ENCODE data around the gene NBEA. TPM values are rescaled to one million over a fixed set of nuclear protein-coding genes. Genes with fewer than 3 reads are reported as not detected.

Gene NBEA
- polyA plus RNA-seq, 1 experiment, result 1.3 TPM

GRCh38 chr13:35704331-35704730, 762.3 kb downstream of the NBEA start:
- H3K4me3 ChIP-seq (ENCODE audit: low read depth, low read length), result no peak overlapping the region
- no peaks in the 10 kb centered on the region for H3K9me3 ChIP-seq (ENCODE audit: control insufficient read depth, insufficient read depth, low read length)
- no peaks in the 10 kb centered on the region for H3K27me3 ChIP-seq (ENCODE audit: control insufficient read depth, insufficient read depth, low read length)
- H3K27ac ChIP-seq (ENCODE audit: low read depth, low read length), result no peak overlapping the region
- ChIA-PET POLR2A (no interaction called here), CTCF (interaction anchor here (1.1 kb wide), 1 partner anchor 73 kb away, joined by 6 read pairs; no protein-coding TSS in a partner anchor)
- no peak for TF ChIP-seq CTCF (IDR thresholded peaks at IDR 0.05; ENCODE audit: low read depth, low read length)
- DNase-seq (ENCODE audit: low read depth, low spot score), result no peak

- H3K27me3 ChIP-seq (ENCODE audit: control insufficient read depth, insufficient read depth, low read length), result peaks cover 2% of the 10 kb centered on the region
- H3K4me3 ChIP-seq (ENCODE audit: low read depth, low read length), result no peak overlapping the region
- no peak overlapping the region for H3K27ac ChIP-seq (ENCODE audit: low read depth, low read length)
- POLR2A ChIA-PET, result no interaction called here
- CTCF ChIA-PET, result interaction anchor here (1.3 kb wide), 1 partner anchor 14 kb away, joined by 3 read pairs; no protein-coding TSS in a partner anchor
- TF ChIP-seq CTCF (IDR thresholded peaks at IDR 0.05; ENCODE audit: low read depth, low read length), result no peak
- DNase-seq (ENCODE audit: low read depth, low spot score), result no peak
- H3K9me3 ChIP-seq (ENCODE audit: control insufficient read depth, insufficient read depth, low read length), result no peaks in the 10 kb centered on the region
Observed at GRCh38 chr13:35706281-35706680, 764.2 kb downstream of the NBEA start.

GRCh38 chr13:35706721-35707120, 764.7 kb downstream of the NBEA start:
- no peak for DNase-seq (ENCODE audit: low read depth, low spot score)
- POLR2A ChIA-PET, result no interaction called here
- CTCF ChIA-PET, result interaction anchor here (0.7 to 1.3 kb wide), 2 partner anchors 14 kb away, joined by 3 read pairs; no protein-coding TSS in a partner anchor
- no peak overlapping the region for H3K4me3 ChIP-seq (ENCODE audit: low read depth, low read length)
- H3K27ac ChIP-seq (ENCODE audit: low read depth, low read length), result no peak overlapping the region
- no peaks in the 10 kb centered on the region for H3K9me3 ChIP-seq (ENCODE audit: control insufficient read depth, insufficient read depth, low read length)
- no peak for TF ChIP-seq CTCF (IDR thresholded peaks at IDR 0.05; ENCODE audit: low read depth, low read length)
- peaks cover 2% of the 10 kb centered on the region for H3K27me3 ChIP-seq (ENCODE audit: control insufficient read depth, insufficient read depth, low read length)

GRCh38 chr13:35711909-35712308, 769.8 kb downstream of the NBEA start:
- POLR2A ChIA-PET, result no interaction called here
- Histone ChIP-seq H3K27me3 (ENCODE audit: control insufficient read depth, insufficient read depth, low read length) (peaks cover 2% of the 10 kb centered on the region), H3K4me3 (ENCODE audit: low read depth, low read length) (no peak overlapping the region), H3K27ac (ENCODE audit: low read depth, low read length) (no peak overlapping the region), H3K9me3 (ENCODE audit: control insufficient read depth, insufficient read depth, low read length) (no peaks in the 10 kb centered on the region)
- TF ChIP-seq CTCF (IDR thresholded peaks at IDR 0.05; ENCODE audit: low read depth, low read length), result no peak
- no peak for DNase-seq (ENCODE audit: low read depth, low spot score)
- CTCF ChIA-PET, result interaction anchor here (1.6 to 2.9 kb wide), 3 partner anchors 9 to 80 kb away, joined by 4 to 17 read pairs (median 6); no protein-coding TSS in a partner anchor

- no peak for DNase-seq (ENCODE audit: low read depth, low spot score)
- Histone ChIP-seq H3K27ac (ENCODE audit: low read depth, low read length) (no peak overlapping the region), H3K4me3 (ENCODE audit: low read depth, low read length) (no peak overlapping the region), H3K27me3 (ENCODE audit: control insufficient read depth, insufficient read depth, low read length) (peaks cover 2% of the 10 kb centered on the region), H3K9me3 (ENCODE audit: control insufficient read depth, insufficient read depth, low read length) (no peaks in the 10 kb centered on the region)
- ChIA-PET CTCF (interaction anchor here (0.9 to 11.9 kb wide), 5 partner anchors 10 to 241 kb away, joined by 3 to 234 read pairs (median 6); no protein-coding TSS in a partner anchor), POLR2A (interaction anchor here (0.6 to 1.0 kb wide), 2 partner anchors 13 to 204 kb away, joined by 4 read pairs; no protein-coding TSS in a partner anchor)
- TF ChIP-seq CTCF (IDR thresholded peaks at IDR 0.05; ENCODE audit: low read depth, low read length), result no peak
Observed at GRCh38 chr13:35712907-35713761, 771.1 kb downstream of the NBEA start.

Data from AG04450 (cell line).